ENCODE measurements around the gene SYF2.

Gene SYF2

GRCh38 chr1:25253911-25254310, 21.6 kb upstream of the SYF2 start:
- H3K27ac ChIP-seq (replicated peaks), result no peak overlapping the region
- TF ChIP-seq CTCF (IDR thresholded peaks at IDR 0.05; ENCODE audit: insufficient read depth, low read length) (no peak), SPI1 (IDR thresholded peaks at IDR 0.05; ENCODE audit: borderline replicate concordance, low read depth) (no peak), POLR2AphosphoS5 (IDR thresholded peaks at IDR 0.05; ENCODE audit: low read depth) (no peak), REST (IDR thresholded peaks at IDR 0.05; ENCODE audit: insufficient replicate concordance, low read depth) (no peak), GABPA (IDR thresholded peaks at IDR 0.05; ENCODE audit: low read depth) (no peak)
- no peak for DNase-seq (ENCODE audit: low read depth in 1 of 2, low spot score in 1 of 2)
- no peaks in the 10 kb centered on the region for H3K27me3 ChIP-seq (ENCODE audit: insufficient read depth, poor library complexity, severe bottlenecking)
- no peak overlapping the region for H3K4me3 ChIP-seq (replicated peaks; ENCODE audit: insufficient read depth, low read length)

- peak overlapping the region; percentile 98 for H3K4me3 ChIP-seq (replicated peaks; ENCODE audit: insufficient read depth, low read length)
- peak overlapping the region; percentile 98 for H3K27ac ChIP-seq (replicated peaks)
- no peaks in the 10 kb centered on the region for H3K27me3 ChIP-seq (ENCODE audit: insufficient read depth, poor library complexity, severe bottlenecking)
- TF ChIP-seq POLR2AphosphoS5 (IDR thresholded peaks at IDR 0.05; ENCODE audit: low read depth), result no peak
- no peak for TF ChIP-seq CTCF (IDR thresholded peaks at IDR 0.05; ENCODE audit: insufficient read depth, low read length)
- no peak for TF ChIP-seq GABPA (IDR thresholded peaks at IDR 0.05; ENCODE audit: low read depth)
- TF ChIP-seq SPI1 (IDR thresholded peaks at IDR 0.05; ENCODE audit: borderline replicate concordance, low read depth), result no peak
- no peak for TF ChIP-seq REST (IDR thresholded peaks at IDR 0.05; ENCODE audit: insufficient replicate concordance, low read depth)
- DNase-seq (ENCODE audit: low read depth in 1 of 2, low spot score in 1 of 2), result no peak
These were observed 15.8 kb upstream of the SYF2 start for GRCh38 chr1:25247829-25248754.

- Histone ChIP-seq H3K27ac (replicated peaks) (peak within 1 kb of the TSS; percentile 98), H3K4me3 (replicated peaks; ENCODE audit: insufficient read depth, low read length) (peak within 1 kb of the TSS; percentile 98), H3K27me3 (ENCODE audit: insufficient read depth, poor library complexity, severe bottlenecking) (no peaks in the 10 kb centered on the region)
- peak; percentile 96 to 98 for DNase-seq (ENCODE audit: low read depth in 1 of 2, low spot score in 1 of 2)
- TF ChIP-seq SPI1 (IDR thresholded peaks at IDR 0.05; ENCODE audit: borderline replicate concordance, low read depth) (peak; percentile 78), GABPA (IDR thresholded peaks at IDR 0.05; ENCODE audit: low read depth) (peak; percentile 72), REST (IDR thresholded peaks at IDR 0.05; ENCODE audit: insufficient replicate concordance, low read depth) (no peak), POLR2AphosphoS5 (IDR thresholded peaks at IDR 0.05; ENCODE audit: low read depth) (peak; percentile 99)
These were observed 14.9 kb upstream of the SYF2 start, which contains the start of gene RSRP1 for GRCh38 chr1:25247024-25247828. TSS of gene RSRP1 (minus strand) at chr1:25247454. CDS start at chr1:25246963, 491 bp downstream.

Measured in HL-60 (cell line).